Suppressor macrophage treated with lipopolysaccharide for 4 hours (primary cell): ENCODE measurements around the gene MMD.
"Not testable (repeated sequence)": the region's sequence is repeated elsewhere in the genome, so short reads cannot be mapped to it uniquely, and the experiment has no call there.

Experiments
- DNase-seq: peaks from one replicate; pipeline ENCODE4 v3.0.0-alpha.2; 2020

MMD gene

GRCh38 chr17:55391244-55391757 is 30.3 kb downstream of the MMD start:
- DNase-seq = no peak

- no peak for DNase-seq
Measured at GRCh38 chr17:55390364-55390977, 31.2 kb downstream of the MMD start.

GRCh38 chr17:55389715-55390114 is 31.9 kb downstream of the MMD start:
- not testable (repeated sequence) for DNase-seq

GRCh38 chr17:55388842-55389241 is 32.8 kb downstream of the MMD start:
- DNase-seq = no peak

- no peak for DNase-seq
Measured at GRCh38 chr17:55386796-55387332, 34.8 kb downstream of the MMD start.

GRCh38 chr17:55384643-55385232 is 36.9 kb downstream of the MMD start:
- no peak for DNase-seq

GRCh38 chr17:55383771-55384642 is 37.6 kb downstream of the MMD start:
- DNase-seq = no peak

- DNase-seq = no peak
Measured at GRCh38 chr17:55381017-55381770, 40.4 kb downstream of the MMD start.

GRCh38 chr17:55377671-55378275 is 43.9 kb downstream of the MMD start:
- no peak for DNase-seq

- DNase-seq = no peak
Measured at GRCh38 chr17:55368706-55369105, 52.9 kb downstream of the MMD start.

GRCh38 chr17:55366020-55366481 is 55.6 kb downstream of the MMD start:
- no peak for DNase-seq

GRCh38 chr17:55363033-55363432 is 58.6 kb downstream of the MMD start:
- DNase-seq = no peak

- DNase-seq = no peak
Measured at GRCh38 chr17:55360971-55361370, 60.7 kb downstream of the MMD start.

- peak; percentile 75 for DNase-seq
Measured at GRCh38 chr17:55356434-55357328, 65.0 kb downstream of the MMD start.

GRCh38 chr17:55354941-55355340 is 66.7 kb downstream of the MMD start:
- no peak for DNase-seq

- DNase-seq = no peak
Measured at GRCh38 chr17:55354010-55354409, 67.6 kb downstream of the MMD start.

GRCh38 chr17:55351226-55351625 is 70.4 kb downstream of the MMD start:
- peak; percentile 6 for DNase-seq

GRCh38 chr17:55350825-55351205 is 70.8 kb downstream of the MMD start:
- no peak for DNase-seq

GRCh38 chr17:55348749-55349354 is 72.8 kb downstream of the MMD start:
- DNase-seq = peak; percentile 58

GRCh38 chr17:55347341-55347740 is 74.3 kb downstream of the MMD start:
- DNase-seq = no peak

GRCh38 chr17:55346658-55347057 is 75.0 kb downstream of the MMD start:
- DNase-seq = no peak
